Psoas muscle (tissue), 8 donors: ENCODE data around the gene GYS1. TPM values are rescaled to one million over a fixed set of nuclear protein-coding genes. Genes with fewer than 3 reads are reported as not detected.

Source experiments
- ATAC-seq, 4 donors: fragments of 200-7000 bp; cut with Tn5 transposase; one replicate each; pipeline ENCODE4 v1.9.1; 2020; ENCODE audit warnings: moderate library complexity in 3 of 4, mild to moderate bottlenecking in 2 of 4
- DNase-seq, 2 donors: peaks; one replicate each; pipeline ENCODE4 v3.0.0-alpha.2; 2020
- H3K27ac ChIP-seq: fragments of 200-600 bp; one replicate; pipeline ENCODE4 v1.8.0; 2022
- H3K27me3 ChIP-seq, 3 donors: fragments of 200-600 bp in 1 of 3; one replicate each; pipeline versions ENCODE4 v1.6.1 to v1.8.0; 2013 to 2022; ENCODE audit warnings: low read length in 2 of 3, mild to moderate bottlenecking in 2 of 3, moderate library complexity in 1 of 3; ENCODE audit not compliant: insufficient read depth in 3 of 3
- H3K36me3 ChIP-seq, 2 donors: fragments of 200-600 bp in 1 of 2; one replicate each; pipeline versions ENCODE4 v1.6.1 to v1.8.0; 2013 to 2022; ENCODE audit warnings: low read depth in 1 of 2, mild to moderate bottlenecking in 1 of 2, moderate library complexity in 1 of 2; ENCODE audit not compliant: insufficient read depth in 1 of 2
- H3K4me1 ChIP-seq: fragments of 200-600 bp; one replicate; pipeline ENCODE4 v1.8.0; 2022
- H3K4me3 ChIP-seq: fragments of 200-600 bp; one replicate; pipeline ENCODE4 v1.8.0; 2022; ENCODE audit warnings: mild to moderate bottlenecking
- H3K9me3 ChIP-seq: fragments of 200-600 bp; one replicate; pipeline ENCODE4 v1.8.0; 2022
- WGBS, 3 donors: extraction: QIAGEN DNeasy Blood & Tissue Kit; methylation state at CpG; one replicate each; pipeline versions ENCODE4 v1.1.6 to v1.1.7; 2013; 5-methylcytosine and 5-hydroxymethylcytosine counted together
- intact Hi-C, 2 donors: fragments of 100-400 bp; cut with DNase I; formaldehyde crosslinking; loops; one replicate each; pipeline versions ENCODE4 v1.11.0 to v1.14.2; 2022
- polyA plus RNA-seq, 3 donors: library from polyadenylated mRNA; stranded (reverse); fragments of 200-250 nt; gene quantifications; one replicate each; pipeline ENCODE4 v1.2.3, GENCODE V29; 2013
- total RNA-seq, 4 donors: library from RNA; stranded (reverse); fragmentation: NEBNext Ultra II Directional in 2 of 4; extraction: Animal tissue kit (Norgen Biotek cat#: 25700) in 2 of 4; gene quantifications; one replicate each; pipeline versions ENCODE4 v1.2.1 to v1.2.4, GENCODE V29; 2021 to 2023
- TF ChIP-seq, protein P1 (sequence below): fragments of 200-600 bp; IDR thresholded peaks from one replicate; pipeline ENCODE4 v1.8.0; 2022; ENCODE audit warnings: antibody characterized with exemption
- donor health status: healthy with polysubstance abuse.
- donor health status: DM: no; HTN: no; CAD: no; lungs with moderate emphysema.
- donor health status: Bipolar disorder and iron deficiency.
- donor health status: healthy.
- donor health status: DM: yes; HTN: yes; CAD: no.
- donor health status: DM: no; HTN: no; CAD: no.
- donor health status: DM: no; HTN: no; CAD: no.
- donor health status: DM: yes; HTN: yes; CAD: no.

GYS1 gene
- total and polyA plus RNA-seq, 7 donors = 30.9 to 331 (median 147) TPM

DNA sequence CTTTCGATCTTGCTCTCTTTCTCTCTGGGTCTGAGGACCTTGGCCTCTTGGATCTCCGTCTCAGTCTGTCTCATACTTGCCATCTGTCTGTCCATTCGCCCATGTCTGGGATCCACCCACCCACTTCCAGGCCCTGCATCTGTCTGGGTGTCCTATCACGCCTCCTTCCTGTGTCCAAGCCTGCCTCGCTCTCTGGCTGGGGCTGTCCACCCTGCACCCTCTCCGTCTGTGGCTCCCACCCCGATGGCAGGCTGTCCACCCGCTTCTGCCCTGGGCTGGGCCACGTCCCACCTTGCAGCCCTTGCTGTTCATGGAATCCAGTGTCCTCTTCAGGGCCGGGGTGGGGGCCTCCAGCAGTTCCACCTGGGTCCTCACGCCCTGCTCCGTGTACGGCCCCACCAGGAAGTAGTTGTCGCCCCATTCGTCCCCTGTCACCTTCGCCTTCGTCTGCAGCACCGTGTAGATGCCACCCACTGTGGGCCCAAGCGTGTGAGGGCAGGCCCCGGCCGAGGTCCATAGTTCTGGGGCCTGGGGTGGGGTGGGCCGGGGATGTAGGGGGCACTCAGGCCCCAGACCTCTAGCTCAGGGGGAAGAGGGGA is 2.0 kb downstream of the GYS1 start:
- WGBS, 3 donors = 41 to 64% (median 52%) methylated on average over 22 of the region's 22 CpGs
- Histone ChIP-seq H3K27ac (peak overlapping the region; percentile 90), H3K4me1 (peaks cover 64% of the 10 kb centered on the region), H3K36me3 (peaks cover 0 to 31% of the 10 kb centered on the region in 2 donors), H3K9me3 (no peaks in the 10 kb centered on the region), H3K27me3 (no peaks in the 10 kb centered on the region), H3K4me3 (peak overlapping the region; percentile 81)
- no peak for DNase-seq
- TF ChIP-seq, protein P1, sequence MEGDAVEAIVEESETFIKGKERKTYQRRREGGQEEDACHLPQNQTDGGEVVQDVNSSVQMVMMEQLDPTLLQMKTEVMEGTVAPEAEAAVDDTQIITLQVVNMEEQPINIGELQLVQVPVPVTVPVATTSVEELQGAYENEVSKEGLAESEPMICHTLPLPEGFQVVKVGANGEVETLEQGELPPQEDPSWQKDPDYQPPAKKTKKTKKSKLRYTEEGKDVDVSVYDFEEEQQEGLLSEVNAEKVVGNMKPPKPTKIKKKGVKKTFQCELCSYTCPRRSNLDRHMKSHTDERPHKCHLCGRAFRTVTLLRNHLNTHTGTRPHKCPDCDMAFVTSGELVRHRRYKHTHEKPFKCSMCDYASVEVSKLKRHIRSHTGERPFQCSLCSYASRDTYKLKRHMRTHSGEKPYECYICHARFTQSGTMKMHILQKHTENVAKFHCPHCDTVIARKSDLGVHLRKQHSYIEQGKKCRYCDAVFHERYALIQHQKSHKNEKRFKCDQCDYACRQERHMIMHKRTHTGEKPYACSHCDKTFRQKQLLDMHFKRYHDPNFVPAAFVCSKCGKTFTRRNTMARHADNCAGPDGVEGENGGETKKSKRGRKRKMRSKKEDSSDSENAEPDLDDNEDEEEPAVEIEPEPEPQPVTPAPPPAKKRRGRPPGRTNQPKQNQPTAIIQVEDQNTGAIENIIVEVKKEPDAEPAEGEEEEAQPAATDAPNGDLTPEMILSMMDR = no peak
- ATAC-seq = no peak
- intact Hi-C loops = loop anchor here (5.0 to 10.0 kb wide), 3 partner anchors 81 to 214 kb away; partner anchors contain the start of genes HRC (in 1 of the 2), KCNA7 (in 1 of the 2) and TRPM4 (in 1 of the 2)

DNA sequence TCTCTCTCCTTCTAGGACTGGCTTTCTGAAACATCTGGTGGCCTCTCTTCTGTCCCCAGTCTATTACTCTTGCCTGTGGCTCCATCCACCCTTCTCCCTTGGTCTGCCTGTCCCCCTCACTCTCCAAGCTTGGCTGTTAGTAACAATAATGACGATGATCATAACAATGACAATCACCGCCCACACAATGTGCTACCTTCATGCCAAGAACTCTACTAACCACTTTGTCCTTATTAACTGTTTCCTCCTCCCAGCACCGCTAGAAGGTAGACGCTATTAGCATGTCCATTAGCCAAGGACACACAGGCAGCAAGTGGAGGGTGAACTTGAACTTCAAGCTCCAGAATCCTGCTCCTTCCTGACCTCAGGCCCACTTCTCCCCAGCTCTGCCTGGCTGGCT is 2.7 kb downstream of the GYS1 start:
- intact Hi-C loops = loop anchor here (5.0 to 10.0 kb wide), 3 partner anchors 82 to 214 kb away; partner anchors contain the start of genes HRC (in 1 of the 2), KCNA7 (in 1 of the 2) and TRPM4 (in 1 of the 2)
- TF ChIP-seq, protein P1 = no peak
- no peaks in the 10 kb centered on the region for H3K9me3 ChIP-seq
- H3K4me1 ChIP-seq = peaks cover 61% of the 10 kb centered on the region
- 19 to 26% (median 20%) methylated on average over 4 of the region's 4 CpGs for WGBS, 3 donors
- H3K27me3 ChIP-seq = no peaks in the 10 kb centered on the region
- DNase-seq = no peak
- H3K36me3 ChIP-seq = peaks cover 2 to 39% of the 10 kb centered on the region in 2 donors
- H3K27ac ChIP-seq = peak overlapping the region; percentile 90
- ATAC-seq = peak in 1 of 4 donors; percentile 0
- peak overlapping the region; percentile 81 for H3K4me3 ChIP-seq

DNA sequence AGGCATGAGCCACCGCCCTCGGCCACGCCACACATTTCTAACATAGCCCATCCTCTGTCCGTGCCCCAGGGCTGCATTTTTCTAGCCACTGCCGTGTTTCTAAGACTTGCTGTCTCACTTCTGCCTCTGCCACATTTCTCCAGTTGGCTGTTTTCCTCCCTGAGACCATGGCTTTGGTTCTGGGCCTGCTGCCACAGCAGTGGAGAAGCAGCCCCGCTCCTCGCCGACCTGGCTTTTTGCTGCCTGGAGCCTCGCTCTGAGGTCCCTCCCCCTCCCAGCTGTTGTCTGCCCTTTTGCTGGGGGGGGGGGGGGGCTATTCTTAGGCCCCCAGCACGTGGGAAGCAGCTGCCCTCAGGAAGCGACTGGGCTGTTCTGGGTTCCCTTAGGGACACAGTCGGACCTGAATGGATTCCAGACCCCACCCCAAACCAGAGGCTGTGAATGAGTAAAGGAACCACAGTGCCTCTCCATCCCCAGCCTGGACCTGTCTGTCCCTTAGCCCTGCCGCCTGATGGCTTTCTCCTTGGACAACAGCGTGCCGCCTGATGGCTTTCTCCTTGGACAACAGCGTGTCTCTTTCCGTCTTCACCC is 3.3 kb downstream of the GYS1 start:
- intact Hi-C loops = loop anchor here (5.0 to 10.0 kb wide), 3 partner anchors 83 to 215 kb away; partner anchors contain the start of genes HRC (in 1 of the 2), KCNA7 (in 1 of the 2) and TRPM4 (in 1 of the 2)
- 21 to 25% (median 22%) methylated on average over 16 to 17 of the region's 17 CpGs for WGBS, 3 donors
- Histone ChIP-seq H3K4me1 (peaks cover 55% of the 10 kb centered on the region), H3K4me3 (peak overlapping the region; percentile 81), H3K27me3 (no peaks in the 10 kb centered on the region), H3K27ac (peak overlapping the region; percentile 90), H3K36me3 (peaks cover 3 to 45% of the 10 kb centered on the region in 2 donors), H3K9me3 (no peaks in the 10 kb centered on the region)
- TF ChIP-seq, protein P1 = no peak
- ATAC-seq = peak; percentile 60 to 67 (median 64)
- peak; percentile 75 to 90 for DNase-seq

DNA sequence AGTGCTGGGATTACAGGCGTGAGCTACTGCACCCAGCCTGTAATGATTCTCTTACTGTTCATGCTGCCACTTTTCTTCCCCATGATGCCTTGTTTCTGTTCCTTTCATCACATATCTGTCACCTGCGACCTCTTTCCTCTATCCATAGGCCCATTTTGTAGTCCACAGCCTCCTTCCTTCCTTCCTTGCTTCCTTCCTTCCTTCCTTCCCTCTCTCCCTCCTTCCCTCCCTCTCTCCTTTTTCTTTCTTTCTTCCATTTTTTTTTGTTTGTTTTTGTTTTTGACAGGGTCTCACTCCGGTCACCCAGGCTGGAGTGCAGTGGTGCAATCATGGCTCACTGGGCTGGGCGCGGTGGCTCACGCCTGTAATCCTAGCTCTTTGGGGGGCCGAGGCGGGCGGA is 4.2 kb downstream of the GYS1 start:
- ATAC-seq (no peak), DNase-seq (no peak)
- no peak overlapping the region for H3K4me3 ChIP-seq
- no peaks in the 10 kb centered on the region for H3K27me3 ChIP-seq
- WGBS, 3 donors = 86 to 89% (median 89%) methylated on average over 9 of the region's 9 CpGs
- intact Hi-C loops = no loop called here
- H3K36me3 ChIP-seq = peaks cover 3 to 54% of the 10 kb centered on the region in 2 donors
- H3K27ac ChIP-seq = peak overlapping the region; percentile 90
- peaks cover 47% of the 10 kb centered on the region for H3K4me1 ChIP-seq
- no peaks in the 10 kb centered on the region for H3K9me3 ChIP-seq
- TF ChIP-seq, protein P1 = no peak
